ENCODE measurements around the gene LRRN2. TPM values are rescaled to one million over a fixed set of nuclear protein-coding genes. Genes with fewer than 3 reads are reported as not detected.
"Not testable (repeated sequence)": the region's sequence is repeated elsewhere in the genome, so short reads cannot be mapped to it uniquely, and the experiment has no call there.

Gene LRRN2
- 0.60 TPM in 1 of 2 replicates, not detected in the other for total RNA-seq

- DNase-seq (ENCODE audit: low read depth in 2 of 2): no peak
These were observed at the start of gene LRRN2 for GRCh38 chr1:204685236-204686006. Gene LRRN2 (minus strand): TSS chr1:204685738. CDS start chr1:204619992, 65,746 bp downstream.

DNA sequence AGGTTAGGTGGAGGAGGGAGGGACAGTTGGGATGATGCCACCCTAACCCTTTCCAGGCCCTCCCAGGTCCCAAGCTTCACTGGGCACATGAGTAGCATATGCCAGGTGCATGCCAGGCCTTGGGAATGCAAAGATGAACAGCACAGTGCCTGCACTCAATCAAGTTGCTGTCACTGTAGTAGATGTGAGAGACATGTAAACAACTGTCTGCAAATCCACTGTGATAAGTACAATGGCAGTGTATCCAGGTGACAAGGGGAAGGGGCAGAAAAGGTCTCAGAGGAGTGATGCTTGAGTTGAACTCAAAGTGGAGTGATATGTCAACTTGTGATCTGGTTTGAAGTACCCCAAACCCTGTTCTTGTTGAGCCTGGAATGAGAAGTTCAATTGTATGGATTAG lies 49.5 kb upstream of the LRRN2 start:
- DNase-seq (ENCODE audit: low read depth in 2 of 2): no peak

- DNase-seq (ENCODE audit: low read depth in 2 of 2): no peak
These were observed 48.5 kb upstream of the LRRN2 start for GRCh38 chr1:204733869-204734596.

GRCh38 chr1:204733289-204733688 lies 47.8 kb upstream of the LRRN2 start:
- DNase-seq (ENCODE audit: low read depth in 2 of 2): no peak

DNA sequence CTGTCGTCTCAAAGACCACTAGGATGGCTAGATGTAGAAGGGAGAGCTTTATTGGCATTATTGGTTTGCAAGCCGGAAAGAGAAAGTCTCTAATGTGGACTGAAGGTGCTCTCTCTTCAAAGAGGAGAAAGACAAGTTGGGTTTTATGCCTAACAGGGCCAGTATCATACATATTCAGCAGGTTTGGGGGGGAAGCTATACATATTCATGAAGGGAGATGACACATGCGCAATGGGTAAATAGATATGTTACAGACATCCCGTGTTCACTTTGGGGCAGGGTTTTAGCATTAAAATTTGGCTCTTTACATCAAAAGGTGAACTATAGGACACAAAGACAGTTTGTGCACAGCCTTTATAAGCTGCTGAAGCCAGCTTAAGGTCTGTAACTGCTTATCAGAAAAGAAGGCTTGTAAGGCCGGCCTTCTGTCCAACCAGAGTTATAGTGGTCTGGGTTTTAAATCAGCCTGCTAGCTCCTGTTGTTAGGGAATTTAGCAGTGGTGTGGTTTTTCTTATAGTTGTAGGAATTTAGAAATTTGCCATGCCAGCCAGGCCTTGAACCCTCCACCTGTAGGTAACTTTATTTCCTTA lies 46.5 kb upstream of the LRRN2 start:
- no peak for DNase-seq (ENCODE audit: low read depth in 2 of 2)

- no peak for DNase-seq (ENCODE audit: low read depth in 2 of 2)
These were observed 46.0 kb upstream of the LRRN2 start for GRCh38 chr1:204731509-204731908.

DNA sequence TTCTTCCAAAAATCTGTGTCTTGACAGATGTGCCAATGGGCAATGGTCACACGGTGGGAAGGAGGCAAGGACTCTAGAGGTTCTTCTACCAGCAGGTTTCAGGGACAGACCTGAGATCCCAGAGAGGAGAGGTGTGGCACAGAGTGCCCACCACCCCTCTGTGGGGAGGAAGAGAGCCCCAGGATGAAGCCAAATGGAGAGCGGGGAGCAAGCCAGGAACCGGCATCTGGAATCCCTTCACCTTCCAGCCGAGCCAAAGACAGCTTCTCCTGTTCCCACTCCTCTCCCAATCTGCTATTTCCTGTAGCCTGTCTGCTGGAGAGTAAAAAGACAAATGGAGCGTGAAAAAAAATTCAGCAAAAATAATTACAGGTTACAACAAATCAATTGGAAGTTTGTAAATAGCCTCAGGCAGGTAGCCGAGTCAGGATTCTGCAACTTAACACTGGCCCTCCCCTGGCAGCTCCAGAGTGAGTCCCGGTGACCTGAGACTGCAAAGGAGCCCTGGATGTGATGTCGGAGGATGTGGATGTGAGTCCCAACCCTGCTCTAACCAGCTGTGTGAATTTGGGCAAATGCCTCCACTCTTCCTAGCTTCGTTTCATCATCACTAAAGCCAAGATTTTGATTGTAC lies 45.4 kb upstream of the LRRN2 start:
- no peak for DNase-seq (ENCODE audit: low read depth in 2 of 2)

DNA sequence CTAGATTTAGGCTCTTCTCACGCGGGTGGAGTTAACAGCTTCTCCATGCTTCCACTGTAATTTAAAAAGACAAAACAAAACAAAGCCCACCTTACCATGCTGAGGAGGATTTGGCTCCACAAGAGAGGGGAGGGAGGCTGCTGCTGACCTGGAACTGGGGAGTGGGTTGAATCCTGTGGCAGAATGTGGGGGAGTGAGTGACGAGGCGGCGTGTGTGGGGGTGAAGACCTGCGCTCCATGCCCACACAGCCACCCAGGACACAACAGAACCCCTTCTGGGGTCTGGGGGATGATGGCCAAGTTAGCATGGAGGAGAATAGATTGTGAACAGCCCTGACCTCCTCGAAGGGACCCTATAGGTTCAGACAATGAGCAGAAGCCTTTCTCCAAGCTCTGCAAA lies 44.0 kb upstream of the LRRN2 start:
- DNase-seq (ENCODE audit: low read depth in 2 of 2): no peak

DNA sequence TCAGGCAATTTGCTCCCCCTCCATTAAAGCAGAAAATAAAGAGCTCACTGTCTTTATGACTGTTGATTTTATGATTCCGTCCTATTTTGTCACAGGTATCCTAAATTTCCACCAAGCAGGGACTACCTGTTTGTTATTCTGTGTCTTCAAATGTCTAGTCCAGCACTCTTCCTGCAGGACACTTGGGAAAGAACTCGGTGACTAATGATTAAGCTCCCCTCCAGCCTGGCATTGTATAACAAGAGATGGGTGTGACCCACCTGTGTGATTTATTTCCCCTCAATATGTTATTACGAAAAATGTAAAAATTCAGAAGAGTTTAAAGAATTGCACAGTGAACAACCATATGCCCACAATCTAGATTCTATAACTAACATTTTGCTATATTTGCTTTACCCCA lies 42.9 kb upstream of the LRRN2 start:
- DNase-seq (ENCODE audit: low read depth in 2 of 2): no peak

GRCh38 chr1:204728045-204728444 lies 42.5 kb upstream of the LRRN2 start:
- no peak for DNase-seq (ENCODE audit: low read depth in 2 of 2)

- not testable (repeated sequence) for DNase-seq (ENCODE audit: low read depth in 2 of 2)
These were observed 41.9 kb upstream of the LRRN2 start for GRCh38 chr1:204727438-204727837.

- DNase-seq (ENCODE audit: low read depth in 2 of 2): no peak
These were observed 40.9 kb upstream of the LRRN2 start for GRCh38 chr1:204726478-204726877.

DNA sequence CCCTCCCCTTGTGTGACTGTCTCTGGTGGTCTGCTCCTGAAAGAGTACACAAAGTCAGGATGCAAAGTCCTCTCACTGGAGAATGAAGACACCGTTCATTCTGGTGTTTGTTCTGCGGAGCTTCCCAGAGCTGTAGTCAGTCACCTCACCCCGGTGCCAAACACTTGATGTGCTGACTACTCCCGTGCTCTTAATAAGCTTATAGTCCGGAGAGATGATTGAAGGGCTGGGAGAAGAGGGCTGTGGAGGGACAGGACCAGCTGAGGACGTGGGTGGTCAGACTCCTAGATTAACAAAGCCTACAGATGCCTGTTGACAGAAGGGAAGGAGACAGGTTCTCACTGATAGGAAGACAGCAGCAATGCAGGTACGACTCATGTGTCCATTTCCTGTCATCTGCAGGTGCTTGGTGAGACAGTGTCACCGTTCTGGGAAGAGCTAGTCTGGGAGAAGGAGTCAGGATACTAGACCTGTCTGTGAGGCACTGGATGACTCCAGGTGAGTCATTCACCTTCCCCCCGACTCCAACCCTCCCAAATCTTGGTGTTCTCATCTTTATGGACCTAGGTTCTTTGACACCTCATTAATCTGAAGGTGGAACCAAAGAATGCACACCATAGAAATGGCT lies 40.4 kb upstream of the LRRN2 start:
- no peak for DNase-seq (ENCODE audit: low read depth in 2 of 2)

DNA sequence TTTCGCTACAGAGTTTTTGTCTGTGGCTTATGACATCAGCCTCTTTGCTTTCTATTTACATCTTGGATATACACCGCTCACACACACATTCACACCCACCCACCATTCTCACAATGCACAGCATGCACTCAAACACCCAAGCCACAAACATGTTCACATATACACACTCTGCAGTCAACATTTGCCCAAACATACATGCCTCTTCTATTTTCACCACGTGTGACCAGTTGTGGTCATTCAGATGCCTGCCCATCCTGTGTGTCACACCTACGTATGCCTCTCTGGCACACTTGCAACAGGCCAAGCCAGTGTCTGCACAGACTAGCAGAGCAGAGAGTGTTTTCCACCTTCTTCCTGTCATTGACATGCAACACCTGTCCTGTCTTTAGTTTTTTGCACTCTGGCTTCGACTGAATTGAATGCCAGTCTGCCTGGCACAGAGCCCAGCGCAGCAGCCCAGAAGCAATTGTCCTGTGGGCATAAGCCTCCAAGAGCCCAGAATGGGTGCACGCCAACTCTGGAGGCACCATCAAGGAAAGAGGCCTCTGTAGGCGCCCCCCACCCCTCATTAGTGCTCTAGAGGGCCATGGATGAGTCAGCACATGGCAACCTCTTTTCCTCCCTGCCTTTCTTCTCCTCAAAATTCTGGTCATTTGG lies 37.7 kb upstream of the LRRN2 start:
- DNase-seq (ENCODE audit: low read depth in 2 of 2): no peak

GRCh38 chr1:204721373-204722055 lies 36.0 kb upstream of the LRRN2 start:
- DNase-seq (ENCODE audit: low read depth in 2 of 2): no peak

GRCh38 chr1:204716660-204717059 lies 31.1 kb upstream of the LRRN2 start:
- no peak for DNase-seq (ENCODE audit: low read depth in 2 of 2)

GRCh38 chr1:204714861-204715511 lies 29.4 kb upstream of the LRRN2 start:
- no peak for DNase-seq (ENCODE audit: low read depth in 2 of 2)

GRCh38 chr1:204714194-204714860 lies 28.8 kb upstream of the LRRN2 start:
- no peak for DNase-seq (ENCODE audit: low read depth in 2 of 2)

DNA sequence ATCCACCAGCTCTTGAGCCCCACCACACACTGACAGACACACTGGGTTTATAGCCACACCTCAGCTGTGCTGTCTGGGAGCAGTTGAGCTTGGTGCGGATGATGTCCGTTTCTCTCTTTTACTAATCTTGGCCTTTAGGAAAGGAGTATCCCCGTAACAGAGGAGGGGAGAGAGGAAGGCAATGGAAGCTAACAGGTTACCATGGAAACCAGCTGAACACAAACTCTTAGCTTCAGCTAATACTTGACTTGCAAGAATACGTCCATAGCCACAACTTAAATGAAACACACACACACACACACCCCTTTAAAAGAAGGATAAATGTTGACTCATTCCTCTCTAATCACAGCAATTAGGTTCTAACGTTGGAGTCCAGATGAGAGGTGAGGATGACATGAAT lies 28.0 kb upstream of the LRRN2 start:
- DNase-seq (ENCODE audit: low read depth in 2 of 2): no peak

All from lung microvascular endothelial cell (primary cell).